Right lobe of liver (tissue), 4 donors: ENCODE data around the gene GRWD1.

Source experiments
- POLR2A ChIP-seq: fragments of 450-650 bp; IDR thresholded peaks from one replicate; pipeline ENCODE4 v1.6.1; 2017; ENCODE audit warnings: antibody characterized with exemption, mild to moderate bottlenecking
- TF ChIP-seq, protein P1 (sequence below), 4 donors: fragments of 200-600 bp in 3 of 4; fragments of 450-650 bp in 1 of 4; IDR thresholded peaks; one replicate each; pipeline versions ENCODE4 v1.5.1 to v1.8.0; 2016 to 2022; ENCODE audit warnings: antibody characterized with exemption in 4 of 4, mild to moderate bottlenecking in 2 of 4
- donor health status: DM: no; HTN: no; CAD: no.
- donor health status: DM: no; HTN: no; CAD: no.
- donor health status: DM: no; HTN: yes; CAD: no.

DNA sequence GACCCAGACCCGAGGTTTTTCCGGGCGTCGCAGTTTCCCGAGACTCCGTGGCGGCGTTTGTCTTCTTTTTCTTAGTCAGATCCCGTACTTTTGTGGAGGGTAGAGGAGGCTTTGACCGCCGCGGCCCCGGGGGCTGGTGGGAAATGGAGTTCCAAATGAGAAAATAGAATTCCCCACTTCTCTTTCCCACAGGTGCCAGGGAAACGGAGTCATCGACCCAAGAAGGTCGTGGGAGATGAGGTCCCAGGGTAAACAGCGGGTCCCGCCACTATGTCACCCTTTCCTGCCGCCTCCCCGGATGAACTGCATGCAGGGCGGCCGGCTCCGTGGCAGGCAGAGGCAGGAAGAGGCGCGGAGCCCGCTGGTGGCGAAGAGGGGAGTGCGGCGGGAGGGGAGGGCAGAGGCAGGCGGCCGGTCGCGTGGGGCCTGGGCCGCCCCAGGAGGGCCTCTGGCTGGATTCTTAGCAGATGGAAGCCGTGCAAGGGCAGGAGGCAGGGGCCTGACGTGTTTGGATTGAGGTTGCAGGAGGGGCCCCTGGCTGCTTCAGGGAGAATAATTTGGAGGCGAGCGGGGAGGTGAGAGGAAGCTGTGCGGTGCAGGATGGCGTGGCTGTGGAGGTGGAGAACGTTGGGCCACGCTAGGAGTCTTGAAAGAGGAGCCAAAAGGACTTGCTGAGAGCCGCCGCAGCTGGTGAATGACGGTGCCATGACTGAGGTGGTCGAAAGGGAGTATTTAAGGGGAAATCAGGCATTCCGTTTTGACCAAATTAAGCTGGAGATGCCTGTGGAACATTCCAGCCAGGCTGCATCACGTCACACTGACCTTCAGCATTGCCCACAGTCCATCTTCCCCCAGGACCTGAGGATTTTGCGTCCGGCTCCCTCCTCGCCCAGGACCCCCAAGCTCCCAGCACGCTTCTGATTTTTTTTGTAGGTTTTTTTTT, 35.0 kb downstream of the GRWD1 start:
- TF ChIP-seq, protein P1, sequence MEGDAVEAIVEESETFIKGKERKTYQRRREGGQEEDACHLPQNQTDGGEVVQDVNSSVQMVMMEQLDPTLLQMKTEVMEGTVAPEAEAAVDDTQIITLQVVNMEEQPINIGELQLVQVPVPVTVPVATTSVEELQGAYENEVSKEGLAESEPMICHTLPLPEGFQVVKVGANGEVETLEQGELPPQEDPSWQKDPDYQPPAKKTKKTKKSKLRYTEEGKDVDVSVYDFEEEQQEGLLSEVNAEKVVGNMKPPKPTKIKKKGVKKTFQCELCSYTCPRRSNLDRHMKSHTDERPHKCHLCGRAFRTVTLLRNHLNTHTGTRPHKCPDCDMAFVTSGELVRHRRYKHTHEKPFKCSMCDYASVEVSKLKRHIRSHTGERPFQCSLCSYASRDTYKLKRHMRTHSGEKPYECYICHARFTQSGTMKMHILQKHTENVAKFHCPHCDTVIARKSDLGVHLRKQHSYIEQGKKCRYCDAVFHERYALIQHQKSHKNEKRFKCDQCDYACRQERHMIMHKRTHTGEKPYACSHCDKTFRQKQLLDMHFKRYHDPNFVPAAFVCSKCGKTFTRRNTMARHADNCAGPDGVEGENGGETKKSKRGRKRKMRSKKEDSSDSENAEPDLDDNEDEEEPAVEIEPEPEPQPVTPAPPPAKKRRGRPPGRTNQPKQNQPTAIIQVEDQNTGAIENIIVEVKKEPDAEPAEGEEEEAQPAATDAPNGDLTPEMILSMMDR (IDR thresholded peaks at IDR 0.05), result no peak
- TF ChIP-seq POLR2A, result no peak
